CD8-positive, alpha-beta memory T cell (primary cell): ENCODE measurements around the gene LST1. TPM values are rescaled to one million over a fixed set of nuclear protein-coding genes. Genes with fewer than 3 reads are reported as not detected.

Experiments
- CTCF ChIA-PET: fragments of 350-600 bp; sonication (Branson Sonifier 250); formaldehyde crosslinking; loops from one replicate; lab custom pipeline; 2021; ENCODE audit warnings: antibody characterized with exemption; lab: Charles Lee
- POLR2A ChIA-PET: fragments of 350-600 bp; sonication (Branson Sonifier 250); formaldehyde crosslinking; loops from one replicate; lab custom pipeline; 2021; ENCODE audit warnings: antibody characterized with exemption; lab: Charles Lee
- DNase-seq, 5 donors: peaks; one replicate each; pipeline versions ENCODE4 v3.0.0 to v3.0.0-alpha.2; 2020 to 2022; ENCODE audit warnings: mixed read lengths in 1 of 5
- H3K27ac ChIP-seq: one replicate; pipeline ENCODE4 v1.7.0; 2013; ENCODE audit warnings: low read depth, mild to moderate bottlenecking, low read length, moderate library complexity
- H3K27me3 ChIP-seq: 2 replicates; pipeline ENCODE4 v1.7.0; 2013; ENCODE audit warnings: low read length, mild to moderate bottlenecking; ENCODE audit not compliant: insufficient read depth, poor library complexity, severe bottlenecking
- H3K36me3 ChIP-seq: 2 replicates; pipeline ENCODE4 v1.7.0; 2013; ENCODE audit warnings: mild to moderate bottlenecking, low read length, moderate library complexity; ENCODE audit not compliant: insufficient read depth
- H3K4me1 ChIP-seq: 2 replicates; pipeline ENCODE4 v1.7.0; 2013; ENCODE audit warnings: mild to moderate bottlenecking, low read length, moderate library complexity; ENCODE audit not compliant: insufficient read depth
- H3K4me3 ChIP-seq: 2 replicates; pipeline ENCODE4 v1.7.0; 2013; ENCODE audit warnings: mild to moderate bottlenecking, low read length
- H3K9me3 ChIP-seq: 2 replicates; pipeline ENCODE4 v1.7.0; 2013; ENCODE audit warnings: mild to moderate bottlenecking, low read length
- H3K27ac Mint-ChIP-seq, 8 donors: one replicate each; pipeline ENCODE4 v1.8.0; 2020 to 2021; ENCODE audit warnings: mixed read lengths in 8 of 8, mild to moderate bottlenecking in 6 of 8, inconsistent platforms in 3 of 8, moderate library complexity in 3 of 8
- H3K27me3 Mint-ChIP-seq, 2 donors: one replicate each; pipeline ENCODE4 v1.8.0; 2020 to 2021; ENCODE audit warnings: mixed read lengths in 2 of 2, mild to moderate bottlenecking in 1 of 2, moderate library complexity in 1 of 2
- H3K36me3 Mint-ChIP-seq, 3 donors: one replicate each; pipeline ENCODE4 v1.8.0; 2020 to 2021; ENCODE audit warnings: mixed read lengths in 3 of 3, inconsistent platforms in 1 of 3, mild to moderate bottlenecking in 1 of 3
- H3K4me1 Mint-ChIP-seq, 3 donors: one replicate each; pipeline ENCODE4 v1.8.0; 2020 to 2021; ENCODE audit warnings: mixed read lengths in 3 of 3, inconsistent platforms in 1 of 3, mild to moderate bottlenecking in 1 of 3
- H3K4me3 Mint-ChIP-seq, 7 donors: one replicate each; pipeline ENCODE4 v1.8.0; 2020 to 2021; ENCODE audit warnings: mixed read lengths in 7 of 7, mild to moderate bottlenecking in 6 of 7, moderate library complexity in 4 of 7, inconsistent platforms in 2 of 7
- H3K9me3 Mint-ChIP-seq, 5 donors: one replicate each; pipeline ENCODE4 v1.8.0; 2020 to 2022; ENCODE audit warnings: mixed read lengths in 5 of 5, mild to moderate bottlenecking in 3 of 5, moderate library complexity in 2 of 5, inconsistent platforms in 1 of 5
- polyA plus RNA-seq: library from polyadenylated mRNA; unstranded; fragments of 300-500 nt; fragmentation: Illumina TruSeq; gene quantifications from one replicate; pipeline ENCODE4 v1.2.3, GENCODE V29; 2021
- total RNA-seq, 2 experiments: library from RNA; stranded (reverse); gene quantifications; one replicate each; pipeline ENCODE4 v1.2.3, GENCODE V29; 2021

The LST1 gene
- total RNA-seq (10 to 100 TPM; 22.0 to 22.4 TPM), polyA plus RNA-seq (49.6 TPM)

DNA sequence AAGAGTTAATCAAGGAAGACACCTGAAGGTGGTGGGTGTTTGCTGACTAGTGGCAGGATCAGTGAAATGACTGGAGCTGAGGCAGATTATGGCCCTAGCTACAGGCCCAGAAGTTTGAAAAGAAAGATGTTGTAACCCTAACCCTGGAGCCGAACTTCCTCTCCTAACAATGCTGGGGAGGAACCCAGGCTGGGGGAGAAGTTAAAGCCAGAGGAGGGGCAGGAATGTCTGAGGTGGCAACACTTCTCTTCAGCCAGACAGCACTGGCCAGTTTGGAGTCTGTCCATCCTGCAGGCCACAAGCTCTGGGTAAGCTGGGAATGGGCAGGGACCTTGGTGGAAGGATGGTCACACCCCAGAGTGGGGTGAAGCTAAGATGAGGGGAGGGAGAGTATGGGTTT is at the start of gene LST1:
LST1 (plus strand) TSS at position 270 of the 400 bp plus-strand sequence. CDS start 1,023 bp downstream, outside the sequence.
- CTCF ChIA-PET, result interaction anchor here (1.5 to 22.0 kb wide), 5 partner anchors 5 to 312 kb away, joined by 3 to 692 read pairs (median 576); partner anchors contain the start of genes ATP6V1G2, DDX39B, EHMT2 and LST1
- Histone ChIP-seq H3K4me3 (peak within 1 kb of the TSS; percentile 40), H3K27ac (peak within 1 kb of the TSS; percentile 29), H3K9me3 (no peaks in the 10 kb centered on the region), H3K36me3 (no peaks in the 10 kb centered on the region), H3K27me3 (no peaks in the 10 kb centered on the region), H3K4me1 (peaks cover 74% of the 10 kb centered on the region)
- POLR2A ChIA-PET, result interaction anchor here (1.0 to 1.7 kb wide), 3 partner anchors 9 to 12 kb away, joined by 4 to 8 read pairs (median 7); no protein-coding TSS in a partner anchor
- H3K27ac Mint-ChIP-seq, result peak within 1 kb of the TSS; percentile 87 to 99 (median 96)
- DNase-seq, result no peak
- peaks cover 67 to 90% (median 80%) of the 10 kb centered on the region in 3 donors for H3K4me1 Mint-ChIP-seq
- peak within 1 kb of the TSS; percentile 62 to 90 (median 83) for H3K4me3 Mint-ChIP-seq
- no peaks in the 10 kb centered on the region for H3K9me3 Mint-ChIP-seq
- H3K27me3 Mint-ChIP-seq, result peaks cover 0 to 1% of the 10 kb centered on the region in 2 donors
- peaks cover 11 to 21% (median 12%) of the 10 kb centered on the region in 3 donors for H3K36me3 Mint-ChIP-seq

GRCh38 chr6:31538805-31539400 is 47.2 kb upstream of the LST1 start:
- Mint-ChIP-seq H3K27me3 (no peaks in the 10 kb centered on the region), H3K4me1 (peaks cover 59 to 76% (median 61%) of the 10 kb centered on the region in 3 donors), H3K9me3 (no peaks in the 10 kb centered on the region), H3K27ac (peak overlapping the region; percentile 74 to 100 (median 99)), H3K36me3 (peaks cover 18 to 73% (median 36%) of the 10 kb centered on the region in 3 donors), H3K4me3 (peak overlapping the region; percentile 96 to 99 (median 98))
- ChIA-PET POLR2A (interaction anchor here (0.5 to 3.6 kb wide), 2 partner anchors 40 to 44 kb away, joined by 8 to 28 read pairs; no protein-coding TSS in a partner anchor), CTCF (interaction anchor here (0.7 to 16.4 kb wide), 5 partner anchors 10 to 291 kb away, joined by 3 to 504 read pairs (median 3); partner anchors contain the start of gene NCR3)
- Histone ChIP-seq H3K27me3 (no peaks in the 10 kb centered on the region), H3K36me3 (peaks cover 47% of the 10 kb centered on the region), H3K4me3 (no peak overlapping the region), H3K4me1 (peaks cover 45% of the 10 kb centered on the region), H3K9me3 (no peaks in the 10 kb centered on the region), H3K27ac (no peak overlapping the region)
- DNase-seq, result no peak

- Histone ChIP-seq H3K27me3 (no peaks in the 10 kb centered on the region), H3K36me3 (peaks cover 30% of the 10 kb centered on the region), H3K9me3 (no peaks in the 10 kb centered on the region), H3K27ac (peak overlapping the region; percentile 100), H3K4me3 (peak overlapping the region; percentile 100), H3K4me1 (peaks cover 45% of the 10 kb centered on the region)
- H3K9me3 Mint-ChIP-seq, result no peaks in the 10 kb centered on the region
- peak overlapping the region; percentile 94 to 100 (median 99) for H3K27ac Mint-ChIP-seq
- POLR2A ChIA-PET, result interaction anchor here (0.5 to 3.6 kb wide), 18 partner anchors 11 to 357 kb away, joined by 3 to 28 read pairs (median 5); partner anchors contain the start of genes C6orf47, EHMT2, MCCD1 and MICB
- peaks cover 17 to 56% (median 32%) of the 10 kb centered on the region in 3 donors for H3K36me3 Mint-ChIP-seq
- peaks cover 62 to 65% (median 62%) of the 10 kb centered on the region in 3 donors for H3K4me1 Mint-ChIP-seq
- DNase-seq, result no peak
- no peaks in the 10 kb centered on the region for H3K27me3 Mint-ChIP-seq
- CTCF ChIA-PET, result interaction anchor here (1.3 to 32.2 kb wide), 7 partner anchors 10 to 80 kb away, joined by 3 to 576 read pairs (median 23); partner anchors contain the start of genes LST1, LTB, MCCD1 and NCR3
- peak overlapping the region; percentile 96 to 99 (median 98) for H3K4me3 Mint-ChIP-seq
Observed at GRCh38 chr6:31540640-31541039, 45.4 kb upstream of the LST1 start.

DNA sequence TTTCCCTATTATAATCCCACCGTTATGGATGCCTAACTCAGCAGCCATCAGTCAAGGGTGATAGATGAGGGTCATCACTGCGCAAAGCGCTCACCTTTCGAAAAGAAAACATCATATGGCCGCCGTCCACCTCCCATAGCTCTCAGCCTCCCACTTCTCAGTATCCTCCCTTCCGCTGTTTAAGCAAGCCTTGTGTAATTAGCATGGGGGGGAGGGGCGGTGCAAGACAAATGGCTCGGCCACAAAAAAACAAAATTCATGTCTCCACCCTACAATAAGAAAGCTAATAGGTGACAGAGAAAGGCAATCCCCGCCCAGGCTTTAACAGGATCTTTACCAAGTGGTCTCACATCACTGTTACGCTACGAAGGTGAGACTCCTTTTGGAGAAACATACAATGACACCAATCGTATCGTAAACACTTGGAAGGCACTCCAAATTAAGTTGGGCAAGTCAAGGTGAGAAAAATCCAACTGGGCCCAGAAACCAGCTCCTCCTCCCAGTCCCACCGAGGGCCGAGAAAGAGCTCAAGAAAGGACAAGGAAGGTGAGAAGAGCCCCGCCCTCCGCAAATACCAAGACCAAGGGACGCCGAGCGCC is 44.9 kb upstream of the LST1 start:
- no peaks in the 10 kb centered on the region for H3K9me3 ChIP-seq
- H3K36me3 ChIP-seq, result peaks cover 25% of the 10 kb centered on the region
- peaks cover 42% of the 10 kb centered on the region for H3K4me1 ChIP-seq
- peaks cover 58 to 63% (median 62%) of the 10 kb centered on the region in 3 donors for H3K4me1 Mint-ChIP-seq
- no peaks in the 10 kb centered on the region for H3K27me3 ChIP-seq
- H3K27ac ChIP-seq, result peak overlapping the region; percentile 100
- ChIA-PET POLR2A (interaction anchor here (0.5 to 3.6 kb wide), 28 partner anchors 10 to 895 kb away, joined by 3 to 28 read pairs (median 5); partner anchors contain the start of genes C6orf47, EHMT2, GPANK1 and MCCD1), CTCF (interaction anchor here (1.1 to 32.2 kb wide), 10 partner anchors 10 to 80 kb away, joined by 3 to 576 read pairs (median 6); partner anchors contain the start of genes LST1, LTB, MCCD1 and MICB)
- H3K27me3 Mint-ChIP-seq, result no peaks in the 10 kb centered on the region
- peak overlapping the region; percentile 96 to 99 (median 98) for H3K4me3 Mint-ChIP-seq
- peak overlapping the region; percentile 100 for H3K4me3 ChIP-seq
- peaks cover 12 to 51% (median 27%) of the 10 kb centered on the region in 3 donors for H3K36me3 Mint-ChIP-seq
- peak overlapping the region; percentile 99 to 100 (median 99) for H3K27ac Mint-ChIP-seq
- DNase-seq, result peak; percentile 60 to 87 (median 79)
- no peaks in the 10 kb centered on the region for H3K9me3 Mint-ChIP-seq

- Histone ChIP-seq H3K27ac (peak within 1 kb of the TSS; percentile 100), H3K4me1 (peaks cover 49% of the 10 kb centered on the region), H3K27me3 (no peaks in the 10 kb centered on the region), H3K36me3 (peaks cover 18% of the 10 kb centered on the region), H3K4me3 (peak within 1 kb of the TSS; percentile 100), H3K9me3 (no peaks in the 10 kb centered on the region)
- POLR2A ChIA-PET, result interaction anchor here (0.6 to 3.6 kb wide), 22 partner anchors 9 to 356 kb away, joined by 3 to 28 read pairs (median 5); partner anchors contain the start of genes C6orf47, EHMT2, GPANK1 and MCCD1
- Mint-ChIP-seq H3K27me3 (no peaks in the 10 kb centered on the region), H3K4me3 (peak within 1 kb of the TSS; percentile 96 to 99 (median 98)), H3K4me1 (peaks cover 59 to 61% (median 61%) of the 10 kb centered on the region in 3 donors), H3K9me3 (no peaks in the 10 kb centered on the region), H3K27ac (peak within 1 kb of the TSS; percentile 99 to 100 (median 99)), H3K36me3 (peaks cover 9 to 43% (median 22%) of the 10 kb centered on the region in 3 donors)
- CTCF ChIA-PET, result interaction anchor here (1.1 to 32.2 kb wide), 10 partner anchors 9 to 79 kb away, joined by 3 to 576 read pairs (median 6); partner anchors contain the start of genes LST1, LTB, MCCD1 and MICB
- DNase-seq, result peak; percentile 90 to 97 (median 94)
Observed at GRCh38 chr6:31541658-31542521, 44.2 kb upstream of the LST1 start, which contains the start of gene DDX39B. DDX39B (minus strand) TSS chr6:31542003; CDS start chr6:31540532, 1,471 bp downstream.

- Mint-ChIP-seq H3K27me3 (no peaks in the 10 kb centered on the region), H3K36me3 (peaks cover 9 to 32% (median 19%) of the 10 kb centered on the region in 3 donors), H3K27ac (peak overlapping the region in 2 of 8 donors; percentile 99), H3K4me1 (peaks cover 63 to 68% (median 67%) of the 10 kb centered on the region in 3 donors), H3K9me3 (no peaks in the 10 kb centered on the region), H3K4me3 (no peak overlapping the region)
- Histone ChIP-seq H3K4me3 (no peak overlapping the region), H3K27me3 (no peaks in the 10 kb centered on the region), H3K9me3 (no peaks in the 10 kb centered on the region), H3K36me3 (peaks cover 11% of the 10 kb centered on the region), H3K27ac (no peak overlapping the region), H3K4me1 (peaks cover 53% of the 10 kb centered on the region)
- ChIA-PET POLR2A (interaction anchor here (0.6 kb wide), 1 partner anchor 9 kb away, joined by 8 read pairs; no protein-coding TSS in a partner anchor), CTCF (interaction anchor here (16.4 to 32.2 kb wide), 2 partner anchors 39 to 55 kb away, joined by 504 to 576 read pairs; partner anchors contain the start of genes LST1, LTB, NCR3 and TNF)
- no peak for DNase-seq
Observed at GRCh38 chr6:31543639-31544038, 42.4 kb upstream of the LST1 start.
